DLD1 (cell line): ENCODE results near the gene TMEM81.

Experiments used
- in situ Hi-C: cut with HindIII; loops from 2 replicates; pipeline ENCODE4 v1.10.0; 2017; ENCODE audit warnings: low sequenced_read_pairs

Gene TMEM81

GRCh38 chr1:205077158-205077933 lies 6.9 kb downstream of the TMEM81 start:
- in situ Hi-C loops, result no loop called here

GRCh38 chr1:205076245-205076761 lies 8.0 kb downstream of the TMEM81 start:
- in situ Hi-C loops, result no loop called here

DNA sequence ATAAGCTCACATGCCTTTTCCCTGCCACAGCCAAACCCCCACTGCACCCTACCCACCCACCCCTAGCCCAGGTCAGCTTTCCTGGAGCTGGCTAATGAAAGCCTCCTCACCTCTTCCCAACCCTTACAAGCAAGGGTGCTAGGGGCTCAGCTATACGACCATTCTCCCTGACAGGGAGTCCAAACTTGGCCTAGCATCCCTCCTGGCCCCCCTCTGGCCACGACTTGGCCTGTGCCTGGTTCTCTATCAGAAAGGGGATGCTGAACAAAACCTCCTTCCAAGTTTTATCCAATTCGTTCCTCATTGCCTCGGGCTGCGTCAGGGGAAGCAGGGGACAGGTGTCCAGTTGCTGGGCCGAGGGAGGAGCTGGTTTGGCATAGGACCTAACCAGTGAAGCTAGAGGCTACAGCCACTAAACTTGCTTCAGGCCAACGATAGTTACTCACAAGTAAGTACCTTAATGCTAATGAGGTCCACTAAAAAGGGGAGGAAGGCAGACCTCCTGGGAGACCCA lies 8.6 kb downstream of the TMEM81 start:
- in situ Hi-C loops, result no loop called here

DNA sequence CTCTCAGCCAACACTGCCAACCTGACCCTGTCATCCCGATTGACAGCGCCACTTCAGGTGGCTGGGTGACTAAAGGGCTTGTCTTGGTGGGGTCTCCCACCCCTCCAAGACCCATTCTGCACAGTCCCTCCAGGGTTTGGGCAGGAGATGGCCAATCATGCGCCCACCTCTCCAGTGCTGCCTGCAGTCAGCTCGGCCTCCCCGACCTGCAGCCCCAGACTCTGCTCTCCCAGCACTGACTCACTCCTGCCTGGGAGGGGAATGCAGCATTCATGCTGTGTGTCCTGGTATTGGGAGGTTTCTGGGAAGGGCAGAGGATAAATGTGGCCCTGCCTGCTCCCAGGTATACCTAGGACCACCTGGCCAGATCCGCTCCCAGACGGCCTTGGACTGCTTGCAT lies 9.7 kb downstream of the TMEM81 start:
- in situ Hi-C loops, result no loop called here

GRCh38 chr1:205074084-205074483 lies 10.2 kb downstream of the TMEM81 start:
- in situ Hi-C loops, result no loop called here

- in situ Hi-C loops, result no loop called here
Measured at GRCh38 chr1:205073511-205073910, 10.7 kb downstream of the TMEM81 start.

DNA sequence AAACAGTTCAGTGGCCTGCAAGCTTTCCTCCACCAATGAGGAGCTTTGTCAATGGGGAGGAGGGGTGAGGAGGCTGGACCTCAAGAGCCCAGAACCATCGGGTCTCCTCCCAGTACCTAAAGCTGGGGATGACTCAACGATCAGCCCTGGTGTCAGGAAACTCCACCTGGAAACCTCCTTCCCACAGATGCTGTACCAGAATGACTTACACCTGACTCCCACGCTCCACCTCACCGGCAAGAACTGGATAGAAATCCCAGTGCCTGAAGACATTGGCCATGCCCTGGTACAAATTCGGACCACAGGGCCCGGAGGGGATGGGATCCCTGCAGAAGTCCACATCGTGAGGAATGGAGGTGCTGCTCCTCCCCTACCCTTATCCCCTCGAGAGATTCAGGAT lies 11.4 kb downstream of the TMEM81 start:
- in situ Hi-C loops, result no loop called here

GRCh38 chr1:205072286-205072685 lies 12.0 kb downstream of the TMEM81 start:
- in situ Hi-C loops, result no loop called here

DNA sequence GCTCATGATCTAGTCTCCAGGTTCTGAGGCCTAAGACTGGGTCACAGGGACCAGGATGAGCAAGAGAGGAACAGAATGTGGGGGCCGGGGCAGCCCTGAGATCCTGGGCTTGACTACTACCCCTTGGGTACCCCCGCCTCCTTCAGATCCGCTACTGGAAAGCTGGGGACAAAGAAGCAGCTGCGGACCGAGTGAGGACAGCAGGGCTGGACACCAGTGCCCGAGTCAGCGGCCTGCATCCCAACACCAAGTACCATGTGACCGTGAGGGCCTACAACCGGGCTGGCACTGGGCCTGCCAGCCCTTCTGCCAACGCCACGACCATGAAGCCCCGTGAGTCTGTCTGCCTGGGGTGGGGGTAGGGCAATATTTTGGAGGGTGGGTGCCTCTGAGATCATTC lies 12.5 kb downstream of the TMEM81 start:
- in situ Hi-C loops, result no loop called here

- in situ Hi-C loops, result no loop called here
Measured at GRCh38 chr1:205071028-205071409, 13.2 kb downstream of the TMEM81 start.

DNA sequence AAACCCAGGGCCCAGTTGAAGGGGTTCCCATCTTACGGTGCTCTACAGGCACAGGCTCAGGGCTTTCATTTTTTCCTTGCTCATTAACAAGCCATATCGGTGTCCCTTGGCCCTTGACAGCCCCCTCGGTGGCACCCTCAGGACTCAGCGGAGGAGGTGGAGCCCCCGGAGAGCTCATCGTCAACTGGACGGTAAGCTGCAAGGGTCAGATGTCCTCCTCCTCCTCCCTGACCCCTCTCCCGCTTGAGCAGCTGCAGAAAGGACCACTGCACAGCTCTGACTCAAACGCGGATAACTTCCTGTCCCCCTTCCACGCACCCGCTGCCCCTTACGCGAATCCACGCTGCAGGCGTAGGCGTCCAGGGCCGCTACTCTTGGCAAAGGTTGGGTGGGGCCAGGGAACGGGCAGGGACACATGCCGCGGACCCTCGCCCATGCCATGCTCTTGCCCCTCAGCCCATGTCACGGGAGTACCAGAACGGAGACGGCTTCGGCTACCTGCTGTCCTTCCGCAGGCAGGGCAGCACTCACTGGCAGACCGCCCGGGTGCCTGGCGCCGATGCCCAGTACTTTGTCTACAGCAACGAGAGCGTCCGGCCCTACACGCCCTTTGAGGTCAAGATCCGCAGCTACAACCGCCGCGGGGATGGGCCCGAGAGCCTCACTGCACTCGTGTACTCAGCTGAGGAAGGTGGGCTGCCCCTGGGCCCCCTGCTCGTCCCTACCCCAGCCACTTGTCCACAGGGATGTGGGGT lies 14.7 kb downstream of the TMEM81 start:
- in situ Hi-C loops, result no loop called here

GRCh38 chr1:205068457-205069040 lies 15.7 kb downstream of the TMEM81 start:
- in situ Hi-C loops, result no loop called here

DNA sequence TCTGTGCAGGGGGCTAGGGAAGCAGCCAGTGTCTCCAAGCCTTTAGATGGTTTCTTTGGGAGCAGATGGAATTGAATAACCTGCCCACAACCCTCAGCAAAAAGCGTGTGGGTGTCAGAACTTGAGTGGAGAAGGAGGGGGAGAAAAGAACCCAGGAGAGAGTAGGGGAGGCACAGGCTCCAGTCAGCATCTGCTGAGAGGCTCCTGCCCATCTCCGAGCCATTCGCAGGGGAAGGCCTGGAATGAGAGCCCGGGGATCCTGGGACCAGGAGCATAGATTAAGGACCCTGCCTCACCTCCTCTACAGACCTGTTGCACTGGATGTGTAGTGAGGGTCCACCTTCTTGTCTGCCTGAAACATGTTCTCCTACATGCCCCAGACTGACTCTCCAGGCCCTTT lies 16.3 kb downstream of the TMEM81 start:
- in situ Hi-C loops, result no loop called here

DNA sequence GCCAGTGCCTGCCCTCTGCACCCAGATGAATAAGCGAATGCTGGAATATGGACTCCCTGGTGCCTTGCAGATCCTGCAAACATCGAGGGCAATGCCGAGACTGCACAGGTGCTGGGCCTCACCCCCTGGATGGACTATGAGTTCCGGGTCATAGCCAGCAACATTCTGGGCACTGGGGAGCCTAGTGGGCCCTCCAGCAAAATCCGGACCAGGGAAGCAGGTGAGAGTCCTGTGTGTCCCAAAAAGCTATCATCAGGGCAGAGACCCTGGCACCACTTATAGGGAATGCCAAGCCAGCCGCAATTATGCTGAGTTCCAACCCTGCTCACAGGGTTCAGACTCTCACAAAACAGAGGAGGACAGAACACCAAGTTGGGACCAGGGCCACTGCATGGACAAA lies 17.2 kb downstream of the TMEM81 start:
- in situ Hi-C loops, result no loop called here

GRCh38 chr1:205066141-205066818 lies 18.0 kb downstream of the TMEM81 start:
- in situ Hi-C loops, result no loop called here

- in situ Hi-C loops, result no loop called here
Measured at GRCh38 chr1:205065666-205066065, 18.6 kb downstream of the TMEM81 start.

GRCh38 chr1:205064741-205065316 lies 19.4 kb downstream of the TMEM81 start:
- in situ Hi-C loops, result no loop called here

- in situ Hi-C loops, result no loop called here
Measured at GRCh38 chr1:205064301-205064700, 20.0 kb downstream of the TMEM81 start.

GRCh38 chr1:205062895-205063294 lies 21.4 kb downstream of the TMEM81 start:
- in situ Hi-C loops, result no loop called here

DNA sequence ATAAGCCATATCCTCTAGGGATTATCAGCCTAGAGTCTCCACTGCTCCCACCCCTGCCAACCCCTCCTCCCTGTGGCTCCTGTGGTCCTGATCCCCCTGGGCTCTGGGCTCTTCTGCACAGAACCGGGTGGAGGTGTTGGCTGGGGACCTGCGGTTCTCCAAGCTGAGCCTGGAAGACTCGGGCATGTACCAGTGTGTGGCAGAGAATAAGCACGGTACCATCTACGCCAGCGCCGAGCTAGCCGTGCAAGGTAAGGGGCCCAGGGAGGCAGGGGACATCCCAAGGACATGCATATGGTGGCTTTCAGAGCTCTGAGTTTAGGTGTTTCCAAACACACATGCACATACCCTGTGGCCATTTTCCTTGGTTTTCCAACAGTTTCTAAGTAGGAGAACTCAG lies 21.9 kb downstream of the TMEM81 start:
- in situ Hi-C loops, result no loop called here

DNA sequence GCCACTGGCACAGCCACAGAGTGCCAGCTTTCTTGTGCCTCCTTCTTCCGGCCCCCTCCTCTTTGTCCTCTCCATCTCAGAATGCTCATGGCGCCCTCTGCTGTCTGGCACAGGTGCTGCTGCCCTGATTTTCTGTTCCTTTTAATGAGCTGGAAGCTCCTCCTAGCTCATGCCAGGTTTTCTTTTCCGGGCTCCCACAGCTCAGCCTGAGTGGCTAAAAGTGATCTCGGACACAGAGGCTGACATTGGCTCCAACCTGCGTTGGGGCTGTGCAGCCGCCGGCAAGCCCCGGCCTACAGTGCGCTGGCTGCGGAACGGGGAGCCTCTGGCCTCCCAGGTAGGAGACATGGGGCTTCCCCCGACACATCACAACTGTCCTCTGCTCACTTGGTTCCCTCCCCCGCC lies 22.6 kb downstream of the TMEM81 start:
- in situ Hi-C loops, result no loop called here
